Measurements from ENCODE around the gene PPP3R1. TPM values are rescaled to one million over a fixed set of nuclear protein-coding genes. Genes with fewer than 3 reads are reported as not detected.

Gene PPP3R1
- total and polyA plus RNA-seq, 9 of the 15 experiments (the other 6 are each of a cell fraction or from before 2014, with no cell fraction given): 3.7 to 70.0 (median 24.8) TPM

- TF ChIP-seq PPARD (CRISPR knock-in tag; IDR thresholded peaks at IDR 0.05) (no peak), ZNF253 (CRISPR knock-in tag; conservative IDR thresholded peaks at IDR 0.05) (no peak), FOXA3 (CRISPR knock-in tag; conservative IDR thresholded peaks at IDR 0.05 in 1 of 2, IDR thresholded peaks at IDR 0.05 in 1 of 2) (0 out of 4 replicates have a peak, but pooled peaks of 1 of the 2 experiments have one; percentile 28), C11orf30 (IDR thresholded peaks at IDR 0.05; ENCODE audit: low read depth) (peak; percentile 26; the same call in 1 of the 2 replicates), SREBF2 (CRISPR knock-in tag; IDR thresholded peaks at IDR 0.05) (no peak), HMGXB4 (CRISPR knock-in tag; IDR thresholded peaks at IDR 0.05) (no peak), MNT (conservative IDR thresholded peaks at IDR 0.05) (no peak), ZC3H4 (CRISPR knock-in tag; IDR thresholded peaks at IDR 0.05; ENCODE audit: borderline replicate concordance) (no peak), PBX2 (CRISPR knock-in tag; IDR thresholded peaks at IDR 0.05; ENCODE audit: low read depth) (no peak), PBX2 (tag; conservative IDR thresholded peaks at IDR 0.05; ENCODE audit: low read depth) (0 out of 2 replicates have a peak, but pooled peaks have one; percentile 7), ZNF12 (CRISPR knock-in tag; IDR thresholded peaks at IDR 0.05) (no peak), L3MBTL2 (IDR thresholded peaks at IDR 0.05) (no peak), GMEB1 (CRISPR knock-in tag; IDR thresholded peaks at IDR 0.05) (no peak), DPF2 (IDR thresholded peaks at IDR 0.05) (no peak; the same call in 1 of the 2 replicates)
Measured at GRCh38 chr2:68263632-68264031, 11.3 kb upstream of the PPP3R1 start (continued).

Data from K562 (cell line).